Measurements from ENCODE around the gene ETV6. TPM values are rescaled to one million over a fixed set of nuclear protein-coding genes. Genes with fewer than 3 reads are reported as not detected.

The ETV6 gene
- total RNA-seq, 4 donors from 2014 or later, result 7.6 to 45.5 (median 8.2) TPM

GRCh38 chr12:11711651-11712327 is 62.3 kb downstream of the ETV6 start:
- TF ChIP-seq, protein P1, sequence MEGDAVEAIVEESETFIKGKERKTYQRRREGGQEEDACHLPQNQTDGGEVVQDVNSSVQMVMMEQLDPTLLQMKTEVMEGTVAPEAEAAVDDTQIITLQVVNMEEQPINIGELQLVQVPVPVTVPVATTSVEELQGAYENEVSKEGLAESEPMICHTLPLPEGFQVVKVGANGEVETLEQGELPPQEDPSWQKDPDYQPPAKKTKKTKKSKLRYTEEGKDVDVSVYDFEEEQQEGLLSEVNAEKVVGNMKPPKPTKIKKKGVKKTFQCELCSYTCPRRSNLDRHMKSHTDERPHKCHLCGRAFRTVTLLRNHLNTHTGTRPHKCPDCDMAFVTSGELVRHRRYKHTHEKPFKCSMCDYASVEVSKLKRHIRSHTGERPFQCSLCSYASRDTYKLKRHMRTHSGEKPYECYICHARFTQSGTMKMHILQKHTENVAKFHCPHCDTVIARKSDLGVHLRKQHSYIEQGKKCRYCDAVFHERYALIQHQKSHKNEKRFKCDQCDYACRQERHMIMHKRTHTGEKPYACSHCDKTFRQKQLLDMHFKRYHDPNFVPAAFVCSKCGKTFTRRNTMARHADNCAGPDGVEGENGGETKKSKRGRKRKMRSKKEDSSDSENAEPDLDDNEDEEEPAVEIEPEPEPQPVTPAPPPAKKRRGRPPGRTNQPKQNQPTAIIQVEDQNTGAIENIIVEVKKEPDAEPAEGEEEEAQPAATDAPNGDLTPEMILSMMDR (IDR thresholded peaks at IDR 0.05), result no peak
- no peak for TF ChIP-seq POLR2A (IDR thresholded peaks at IDR 0.05)
- intact Hi-C loops (cut with DNase I; ENCODE audit: low total_unique reads), result no loop called here
- H3K27me3 ChIP-seq, result no peaks in the 10 kb centered on the region
- H3K4me1 ChIP-seq, result no peaks in the 10 kb centered on the region
- H3K36me3 ChIP-seq, result no peaks in the 10 kb centered on the region
- no peak overlapping the region for H3K4me3 ChIP-seq
- DNase-seq, result peak; percentile 32 to 42
- no peaks in the 10 kb centered on the region for H3K9me3 ChIP-seq
- peak overlapping the region; percentile 42 to 46 for H3K27ac ChIP-seq

- intact Hi-C loops (cut with DNase I; ENCODE audit: low total_unique reads), result no loop called here
- Histone ChIP-seq H3K9me3 (no peaks in the 10 kb centered on the region), H3K27me3 (no peaks in the 10 kb centered on the region), H3K36me3 (no peaks in the 10 kb centered on the region), H3K4me3 (no peak overlapping the region), H3K27ac (no peak overlapping the region), H3K4me1 (no peaks in the 10 kb centered on the region)
- TF ChIP-seq, protein P1 (IDR thresholded peaks at IDR 0.05), result no peak
- no peak for TF ChIP-seq POLR2A (IDR thresholded peaks at IDR 0.05)
- no peak for DNase-seq
These were observed 63.0 kb downstream of the ETV6 start for GRCh38 chr12:11712491-11712890.

DNA sequence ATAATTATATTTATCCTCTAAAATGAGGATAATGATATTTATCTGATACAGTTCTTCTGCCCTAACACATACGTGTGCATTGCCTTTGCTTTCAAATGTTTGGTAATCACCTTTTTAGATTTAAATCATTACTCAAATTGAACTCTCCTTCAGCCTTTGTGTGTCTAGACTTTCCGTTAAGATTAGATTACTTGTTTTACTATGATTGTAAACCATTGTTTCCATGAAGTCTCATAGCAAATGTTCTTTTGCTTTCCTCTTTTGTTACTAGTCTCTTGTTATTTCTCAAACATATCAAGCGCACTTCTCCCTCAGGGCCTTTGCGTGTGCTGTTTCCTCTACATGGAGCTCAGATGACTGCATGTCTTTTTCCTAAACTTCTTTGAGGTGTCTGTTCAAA is 63.7 kb downstream of the ETV6 start:
- Histone ChIP-seq H3K4me1 (no peaks in the 10 kb centered on the region), H3K4me3 (no peak overlapping the region), H3K9me3 (no peaks in the 10 kb centered on the region), H3K27ac (no peak overlapping the region), H3K36me3 (no peaks in the 10 kb centered on the region), H3K27me3 (no peaks in the 10 kb centered on the region)
- intact Hi-C loops (cut with DNase I; ENCODE audit: low total_unique reads), result no loop called here
- no peak for DNase-seq
- TF ChIP-seq POLR2A (IDR thresholded peaks at IDR 0.05), result no peak
- TF ChIP-seq, protein P1 (IDR thresholded peaks at IDR 0.05), result no peak

DNA sequence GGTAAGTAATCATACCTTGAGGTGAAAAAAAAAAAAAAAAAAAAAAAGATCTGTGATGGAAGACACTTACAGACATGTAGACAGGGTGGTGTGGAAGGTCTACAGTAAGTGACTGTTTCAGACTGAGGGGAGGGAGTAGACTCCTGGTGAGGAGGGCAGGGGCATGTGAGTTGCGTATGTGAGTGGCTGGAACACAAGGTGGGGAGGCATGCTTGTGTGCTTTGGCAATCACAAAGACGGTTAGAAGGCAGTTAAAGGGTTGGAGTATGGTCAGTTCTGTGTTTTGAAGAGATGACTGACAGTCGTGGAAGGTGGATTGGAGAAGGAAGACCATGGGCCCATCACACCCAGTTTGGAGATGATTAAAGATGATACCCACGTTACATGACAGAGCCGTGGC is 65.2 kb downstream of the ETV6 start:
- Histone ChIP-seq H3K4me3 (no peak overlapping the region), H3K36me3 (no peaks in the 10 kb centered on the region), H3K9me3 (no peaks in the 10 kb centered on the region), H3K27ac (no peak overlapping the region), H3K4me1 (no peaks in the 10 kb centered on the region), H3K27me3 (no peaks in the 10 kb centered on the region)
- TF ChIP-seq POLR2A (IDR thresholded peaks at IDR 0.05), result no peak
- TF ChIP-seq, protein P1 (IDR thresholded peaks at IDR 0.05), result no peak
- DNase-seq, result no peak
- intact Hi-C loops (cut with DNase I; ENCODE audit: low total_unique reads), result no loop called here

DNA sequence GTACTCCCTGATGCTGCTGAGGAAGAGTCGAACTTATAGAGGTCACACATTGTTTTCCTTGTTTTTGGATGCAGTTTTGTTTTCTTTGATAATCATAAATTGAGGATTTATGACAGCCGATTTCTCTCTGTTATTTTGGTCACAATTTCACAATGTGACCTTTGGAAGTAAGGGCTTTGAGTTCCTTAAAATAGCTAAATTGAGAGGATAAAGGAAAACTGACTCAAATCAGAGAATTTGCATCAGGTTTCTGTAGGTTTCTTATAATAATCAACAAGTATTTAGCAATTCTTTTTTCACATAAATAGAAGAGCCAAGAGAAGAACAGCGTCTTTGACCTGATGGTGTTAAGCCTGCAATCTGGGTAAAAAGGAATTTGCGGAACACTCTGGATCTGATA is 66.1 kb downstream of the ETV6 start:
- no peaks in the 10 kb centered on the region for H3K4me1 ChIP-seq
- no peak overlapping the region for H3K27ac ChIP-seq
- H3K9me3 ChIP-seq, result no peaks in the 10 kb centered on the region
- DNase-seq, result no peak
- intact Hi-C loops (cut with DNase I; ENCODE audit: low total_unique reads), result no loop called here
- no peaks in the 10 kb centered on the region for H3K36me3 ChIP-seq
- no peaks in the 10 kb centered on the region for H3K27me3 ChIP-seq
- TF ChIP-seq, protein P1 (IDR thresholded peaks at IDR 0.05), result no peak
- TF ChIP-seq POLR2A (IDR thresholded peaks at IDR 0.05), result no peak
- no peak overlapping the region for H3K4me3 ChIP-seq

Data from uterus (tissue), 4 donors.